ENCODE measurements around the gene MC4R.

The MC4R gene

GRCh38 chr18:60372132-60372531 lies 443 bp downstream of the MC4R start:
- H3K9ac ChIP-seq (ENCODE audit: low read depth, low read length): no peak overlapping the region
- H3K4me1 ChIP-seq (ENCODE audit: insufficient read depth, low read length): no peaks in the 10 kb centered on the region
- H3K9me3 ChIP-seq (ENCODE audit: control insufficient read depth, insufficient read depth, low read length): no peaks in the 10 kb centered on the region; the same call in 1 of the 2 replicates
- no peaks in the 10 kb centered on the region for H3K36me3 ChIP-seq (ENCODE audit: insufficient read depth, low read length)

- no peak overlapping the region for H3K9ac ChIP-seq (ENCODE audit: low read depth, low read length)
- H3K9me3 ChIP-seq (ENCODE audit: control insufficient read depth, insufficient read depth, low read length): no peaks in the 10 kb centered on the region
- no peaks in the 10 kb centered on the region for H3K36me3 ChIP-seq (ENCODE audit: insufficient read depth, low read length)
- H3K4me1 ChIP-seq (ENCODE audit: insufficient read depth, low read length): no peaks in the 10 kb centered on the region
These were observed 14.1 kb downstream of the MC4R start for GRCh38 chr18:60358516-60358915.

GRCh38 chr18:60350941-60351340 lies 21.6 kb downstream of the MC4R start:
- Histone ChIP-seq H3K36me3 (ENCODE audit: insufficient read depth, low read length) (no peaks in the 10 kb centered on the region), H3K9me3 (ENCODE audit: control insufficient read depth, insufficient read depth, low read length) (no peaks in the 10 kb centered on the region), H3K9ac (ENCODE audit: low read depth, low read length) (no peak overlapping the region), H3K4me1 (ENCODE audit: insufficient read depth, low read length) (no peaks in the 10 kb centered on the region)

- Histone ChIP-seq H3K9ac (ENCODE audit: low read depth, low read length) (no peak overlapping the region), H3K4me1 (ENCODE audit: insufficient read depth, low read length) (no peaks in the 10 kb centered on the region), H3K36me3 (ENCODE audit: insufficient read depth, low read length) (no peaks in the 10 kb centered on the region), H3K9me3 (ENCODE audit: control insufficient read depth, insufficient read depth, low read length) (no peaks in the 10 kb centered on the region)
These were observed 22.4 kb downstream of the MC4R start for GRCh38 chr18:60350150-60350549.

- Histone ChIP-seq H3K9ac (ENCODE audit: low read depth, low read length) (no peak overlapping the region), H3K4me1 (ENCODE audit: insufficient read depth, low read length) (no peaks in the 10 kb centered on the region), H3K36me3 (ENCODE audit: insufficient read depth, low read length) (no peaks in the 10 kb centered on the region), H3K9me3 (ENCODE audit: control insufficient read depth, insufficient read depth, low read length) (no peaks in the 10 kb centered on the region)
These were observed 25.0 kb downstream of the MC4R start for GRCh38 chr18:60347526-60348045.

GRCh38 chr18:60339018-60339417 lies 33.6 kb downstream of the MC4R start:
- Histone ChIP-seq H3K36me3 (ENCODE audit: insufficient read depth, low read length) (no peaks in the 10 kb centered on the region), H3K9ac (ENCODE audit: low read depth, low read length) (no peak overlapping the region), H3K4me1 (ENCODE audit: insufficient read depth, low read length) (no peaks in the 10 kb centered on the region), H3K9me3 (ENCODE audit: control insufficient read depth, insufficient read depth, low read length) (no peaks in the 10 kb centered on the region)

GRCh38 chr18:60331890-60332289 lies 40.7 kb downstream of the MC4R start:
- Histone ChIP-seq H3K9me3 (ENCODE audit: control insufficient read depth, insufficient read depth, low read length) (no peaks in the 10 kb centered on the region), H3K4me1 (ENCODE audit: insufficient read depth, low read length) (no peaks in the 10 kb centered on the region), H3K36me3 (ENCODE audit: insufficient read depth, low read length) (no peaks in the 10 kb centered on the region), H3K9ac (ENCODE audit: low read depth, low read length) (no peak overlapping the region)

GRCh38 chr18:60329131-60329530 lies 43.4 kb downstream of the MC4R start:
- H3K4me1 ChIP-seq (ENCODE audit: insufficient read depth, low read length): no peaks in the 10 kb centered on the region
- H3K9me3 ChIP-seq (ENCODE audit: control insufficient read depth, insufficient read depth, low read length): no peaks in the 10 kb centered on the region
- H3K9ac ChIP-seq (ENCODE audit: low read depth, low read length): no peak overlapping the region
- no peaks in the 10 kb centered on the region for H3K36me3 ChIP-seq (ENCODE audit: insufficient read depth, low read length)

- Histone ChIP-seq H3K4me1 (ENCODE audit: insufficient read depth, low read length) (no peaks in the 10 kb centered on the region), H3K9ac (ENCODE audit: low read depth, low read length) (no peak overlapping the region), H3K9me3 (ENCODE audit: control insufficient read depth, insufficient read depth, low read length) (no peaks in the 10 kb centered on the region; the same call in 1 of the 2 replicates), H3K36me3 (ENCODE audit: insufficient read depth, low read length) (no peaks in the 10 kb centered on the region)
These were observed 44.7 kb downstream of the MC4R start for GRCh38 chr18:60327880-60328279.

GRCh38 chr18:60322591-60322990 lies 50.0 kb downstream of the MC4R start:
- Histone ChIP-seq H3K4me1 (ENCODE audit: insufficient read depth, low read length) (peaks cover 5% of the 10 kb centered on the region; the same call in 1 of the 2 replicates), H3K36me3 (ENCODE audit: insufficient read depth, low read length) (no peaks in the 10 kb centered on the region), H3K9me3 (ENCODE audit: control insufficient read depth, insufficient read depth, low read length) (no peaks in the 10 kb centered on the region; the same call in 1 of the 2 replicates), H3K9ac (ENCODE audit: low read depth, low read length) (no peak overlapping the region)
